Measurements from ENCODE around the gene FGFBP1.

FGFBP1 gene

GRCh38 chr4:15910155-15910940 is 28.2 kb downstream of the FGFBP1 start:
- DNase-seq (ENCODE audit: low read depth, low spot score): no peak
- in situ Hi-C loops (cut with HindIII; ENCODE audit: low sequenced_read_pairs): no loop called here
- no peak overlapping the region for H3K4me3 ChIP-seq (ENCODE audit: low read depth, low read length)
- no peak for TF ChIP-seq CTCF (IDR thresholded peaks at IDR 0.05; ENCODE audit: low read depth, low read length)

- in situ Hi-C loops (cut with HindIII; ENCODE audit: low sequenced_read_pairs): no loop called here
- no peak for DNase-seq (ENCODE audit: low read depth, low spot score)
- no peak overlapping the region for H3K4me3 ChIP-seq (ENCODE audit: low read depth, low read length)
- no peak for TF ChIP-seq CTCF (IDR thresholded peaks at IDR 0.05; ENCODE audit: low read depth, low read length)
Observed at GRCh38 chr4:15907430-15907829, 31.1 kb downstream of the FGFBP1 start.

GRCh38 chr4:15906020-15906443 is 32.5 kb downstream of the FGFBP1 start:
- no peak for DNase-seq (ENCODE audit: low read depth, low spot score)
- in situ Hi-C loops (cut with HindIII; ENCODE audit: low sequenced_read_pairs): no loop called here
- no peak overlapping the region for H3K4me3 ChIP-seq (ENCODE audit: low read depth, low read length)
- TF ChIP-seq CTCF (IDR thresholded peaks at IDR 0.05; ENCODE audit: low read depth, low read length): no peak

- no peak for DNase-seq (ENCODE audit: low read depth, low spot score)
- in situ Hi-C loops (cut with HindIII; ENCODE audit: low sequenced_read_pairs): no loop called here
- H3K4me3 ChIP-seq (ENCODE audit: low read depth, low read length): no peak overlapping the region
- no peak for TF ChIP-seq CTCF (IDR thresholded peaks at IDR 0.05; ENCODE audit: low read depth, low read length)
Observed at GRCh38 chr4:15902746-15903145, 35.8 kb downstream of the FGFBP1 start.

- TF ChIP-seq CTCF (IDR thresholded peaks at IDR 0.05; ENCODE audit: low read depth, low read length): no peak
- no peak overlapping the region for H3K4me3 ChIP-seq (ENCODE audit: low read depth, low read length)
- DNase-seq (ENCODE audit: low read depth, low spot score): no peak
- in situ Hi-C loops (cut with HindIII; ENCODE audit: low sequenced_read_pairs): no loop called here
Observed at GRCh38 chr4:15901998-15902397, 36.5 kb downstream of the FGFBP1 start.

- in situ Hi-C loops (cut with HindIII; ENCODE audit: low sequenced_read_pairs): no loop called here
- no peak for DNase-seq (ENCODE audit: low read depth, low spot score)
- no peak for TF ChIP-seq CTCF (IDR thresholded peaks at IDR 0.05; ENCODE audit: low read depth, low read length)
- no peak overlapping the region for H3K4me3 ChIP-seq (ENCODE audit: low read depth, low read length)
Observed at GRCh38 chr4:15901007-15901406, 37.5 kb downstream of the FGFBP1 start.
